Endometrium (tissue), 2 donors: Measurements from ENCODE around the gene ADCY6.
"Not testable (repeated sequence)": the region's sequence is repeated elsewhere in the genome, so short reads cannot be mapped to it uniquely, and the experiment has no call there.

Experiments
- FAIRE-seq: peaks from 2 replicates; lab custom pipeline; 2012; peaks lifted over from hg19 to GRCh38; lab: Jason Lieb, UNC
- donor health status: control.
- donor health status: control.

Gene ADCY6

GRCh38 chr12:48750215-48750614, 38.7 kb downstream of the ADCY6 start:
- FAIRE-seq, result no peak

GRCh38 chr12:48744251-48745008, 44.5 kb downstream of the ADCY6 start:
- FAIRE-seq, result no peak

GRCh38 chr12:48739618-48740269, 49.1 kb downstream of the ADCY6 start:
- FAIRE-seq, result no peak

GRCh38 chr12:48736456-48736855, 52.4 kb downstream of the ADCY6 start:
- no peak for FAIRE-seq

- FAIRE-seq, result no peak
Observed at GRCh38 chr12:48728807-48729206, 60.1 kb downstream of the ADCY6 start.

- not testable (repeated sequence) for FAIRE-seq
Observed at GRCh38 chr12:48720737-48721136, 68.2 kb downstream of the ADCY6 start.

- not testable (repeated sequence) for FAIRE-seq
Observed at GRCh38 chr12:48720171-48720570, 68.7 kb downstream of the ADCY6 start.

- not testable (repeated sequence) for FAIRE-seq
Observed at GRCh38 chr12:48719002-48719401, 69.9 kb downstream of the ADCY6 start.

GRCh38 chr12:48717252-48717695, 71.6 kb downstream of the ADCY6 start:
- FAIRE-seq, result no peak

GRCh38 chr12:48716493-48717251, 72.2 kb downstream of the ADCY6 start, which contains the start of gene CCNT1:
Gene CCNT1 (minus strand): TSS chr12:48716707. CDS start chr12:48716675, 32 bp downstream.
- FAIRE-seq, result peak; percentile 98
